GM12878 (cell line): ENCODE measurements around the gene EPGN. TPM values are rescaled to one million over a fixed set of nuclear protein-coding genes. Genes with fewer than 3 reads are reported as not detected.
A peak's percentile ranks its signal among the peaks of the same experiment; 100 is the strongest.

Source experiments
- ATAC-seq: fragments of 200-7000 bp; cut with Tn5 transposase; 3 replicates; pipeline ENCODE4 v1.9.1; 2020; ENCODE audit warnings: mild to moderate bottlenecking, moderate library complexity
- Bru-seq: library from RNA; stranded (reverse); fragments of 400-500 nt; gene quantifications from one replicate; lab custom pipeline; 2021; lab: Mats Ljungman, UMichigan
- BruChase-seq, 2 experiments: library from RNA; stranded (reverse); fragments of 400-500 nt; gene quantifications; one replicate each; lab custom pipeline; 2021; lab: Mats Ljungman, UMichigan
- BruUV-seq: library from RNA; stranded (reverse); fragments of 400-500 nt; replicated peaks from 2 replicates; lab custom pipeline; 2021; lab: Mats Ljungman, UMichigan
- CTCF ChIA-PET: fragments of 300-600 bp; sonication (Branson Sonifier 250); formaldehyde crosslinking; extraction: SDS; loops from one replicate; lab custom pipeline; 2021; ENCODE audit warnings: inconsistent platforms; lab: Yijun Ruan, JAX
- POLR2A ChIA-PET: fragments of 350-600 bp; formaldehyde crosslinking; extraction: SDS; loops from one replicate; lab custom pipeline; 2021; ENCODE audit warnings: inconsistent platforms; lab: Charles Lee
- RAD21 ChIA-PET: fragments of 300-600 bp; sonication (Branson Sonifier 250); formaldehyde crosslinking; loops from one replicate; lab custom pipeline; 2023; ENCODE audit warnings: antibody characterized with exemption; ENCODE audit not compliant: unreplicated experiment; lab: Charles Lee
- SMC1A ChIA-PET: fragments of 300-600 bp; sonication (Branson Sonifier 250); formaldehyde crosslinking; loops from one replicate; lab custom pipeline; 2023; ENCODE audit not compliant: unreplicated experiment, uncharacterized antibody; lab: Charles Lee
- DNase-seq: peaks from one replicate; pipeline ENCODE4 v3.0.0-alpha.2; 2011; ENCODE audit warnings: low read depth, low spot score
- FAIRE-seq: peaks from 3 replicates; lab custom pipeline; 2011; peaks lifted over from hg19 to GRCh38; lab: Jason Lieb, UNC
- H2AFZ ChIP-seq: 2 replicates; pipeline ENCODE4 v1.6.0; 2011; ENCODE audit warnings: low read depth, low read length, control low read depth; ENCODE audit not compliant: control insufficient read depth
- H3K27ac ChIP-seq: 2 replicates; pipeline ENCODE4 v1.5.1; 2011; ENCODE audit warnings: control low read depth; ENCODE audit not compliant: control insufficient read depth, insufficient read depth
- H3K27me3 ChIP-seq, 2 experiments: replicated peaks in 1 of 2; 2 replicates each; pipeline versions ENCODE4 v1.6.0 to v1.6.1; 2011; ENCODE audit warnings: low read length in 1 of 2; ENCODE audit not compliant: control insufficient read depth in 2 of 2, insufficient read depth in 2 of 2
- H3K36me3 ChIP-seq, 2 experiments: 2 replicates each; pipeline ENCODE4 v1.5.1; 2011; ENCODE audit warnings: low read length in 1 of 2; ENCODE audit not compliant: control insufficient read depth in 2 of 2, insufficient read depth in 2 of 2
- H3K4me1 ChIP-seq: 2 replicates; pipeline ENCODE4 v1.6.1; 2011; ENCODE audit warnings: mild to moderate bottlenecking, low read length, moderate library complexity, mixed read lengths; ENCODE audit not compliant: control insufficient read depth, insufficient read depth
- H3K4me2 ChIP-seq: 2 replicates; pipeline ENCODE4 v1.6.0; 2011; ENCODE audit warnings: control low read depth; ENCODE audit not compliant: control insufficient read depth, insufficient read depth
- H3K4me3 ChIP-seq: fragments of 200-600 bp; sonication (generic); 2 replicates; pipeline ENCODE4 v1.5.1; 2016
- H3K79me2 ChIP-seq: 2 replicates; pipeline ENCODE4 v1.6.0; 2011; ENCODE audit warnings: low read length; ENCODE audit not compliant: control insufficient read depth, insufficient read depth
- H3K9ac ChIP-seq: 2 replicates; pipeline ENCODE4 v1.8.0; 2011; ENCODE audit warnings: low read length, control low read depth, mixed read lengths; ENCODE audit not compliant: control insufficient read depth, insufficient read depth
- H3K9me3 ChIP-seq: replicated peaks from 3 replicates; pipeline ENCODE4 v1.5.1; 2011; ENCODE audit warnings: mild to moderate bottlenecking, low read length; ENCODE audit not compliant: control insufficient read depth, insufficient read depth
- H4K20me1 ChIP-seq: 2 replicates; pipeline ENCODE4 v1.6.0; 2011; ENCODE audit not compliant: control insufficient read depth, insufficient read depth
- BHLHE40 ChIP-seq, 2 experiments: fragments of 450-650 bp in 1 of 2; IDR thresholded peaks; 2 replicates each; pipeline ENCODE4 v1.6.1; 2011 to 2017; ENCODE audit warnings: low read depth in 2 of 2, borderline replicate concordance in 1 of 2, improper control_type of control experiment in 1 of 2, low read length in 1 of 2, mild to moderate bottlenecking in 1 of 2
- CBX5 ChIP-seq: sonication (generic); IDR thresholded peaks from 2 replicates; pipeline ENCODE4 v1.6.1; 2016; ENCODE audit warnings: low read depth, moderate library complexity, mild to moderate bottlenecking, inconsistent platforms
- HCFC1 ChIP-seq: fragments of 150-350 bp; IDR thresholded peaks from 2 replicates; pipeline ENCODE4 v1.6.1; 2014; ENCODE audit warnings: low read length
- MTA3 ChIP-seq: IDR thresholded peaks from 2 replicates; pipeline ENCODE4 v1.6.1; 2012; ENCODE audit warnings: low read length, inconsistent platforms, borderline replicate concordance
- NFYA ChIP-seq: IDR thresholded peaks from 2 replicates; pipeline ENCODE4 v1.6.1; 2011; ENCODE audit warnings: low read depth, mild to moderate bottlenecking, low read length, improper control_type of control experiment, borderline replicate concordance
- NR2C1 ChIP-seq: fragments of 450-650 bp; IDR thresholded peaks from 2 replicates; pipeline ENCODE4 v1.6.1; 2017; ENCODE audit warnings: antibody characterized with exemption, mild to moderate bottlenecking, moderate library complexity
- RFX5 ChIP-seq: IDR thresholded peaks from 2 replicates; pipeline ENCODE4 v1.6.1; 2011; ENCODE audit warnings: low read depth, low read length, improper control_type of control experiment
- TCF12 ChIP-seq: IDR thresholded peaks from 2 replicates; pipeline ENCODE4 v1.6.1; 2011; ENCODE audit warnings: low read depth, mild to moderate bottlenecking, low read length
- WGBS: methylation state at CpG from one replicate; pipeline ENCODE4 v1.1.6; 2016; ENCODE audit warnings: low lambda C conversion rate; ENCODE audit not compliant: insufficient replicate concordance, insufficient coverage; ENCODE audit errors: missing lambda C conversion rate; 5-methylcytosine and 5-hydroxymethylcytosine counted together
- in situ Hi-C: fragments of 300-500 bp; cut with MboI; formaldehyde crosslinking; loops from 9 replicates; pipeline ENCODE4 v1.14.3; 2018; ENCODE audit warnings: mixed read lengths
- intact Hi-C: fragments of 100-400 bp; cut with micrococcal nuclease; formaldehyde crosslinking; loops from one replicate; pipeline ENCODE4 v1.14.2; 2022; ENCODE audit not compliant: unreplicated experiment
- long read RNA-seq, 2 experiments: library from polyadenylated mRNA; unstranded; transcript quantifications; one replicate each; pipeline ENCODE4 v2.0.0, GENCODE V29; 2019 to 2020
- polyA minus RNA-seq, 3 experiments: library from RNA; depleted of rRNA, polyadenylated mRNA; stranded (reverse); fragments of >200 nt; gene quantifications; 2 replicates each; pipeline ENCODE4 v1.2.3, GENCODE V29; 2011
- polyA plus RNA-seq, 11 experiments: library from polyadenylated mRNA; depleted of rRNA in 4 of 11; unstranded in 6 of 11; stranded (reverse) in 5 of 11; fragments of >200 nt; fragmentation: Nextera tagmentation in 4 of 11; fragmentation: Illumina TruSeq in 1 of 11; extraction: Ambion mirVana in 4 of 11; extraction: Trizol in 1 of 11; gene quantifications; 1 replicate in 1 of 11; 2 replicates in 10 of 11; pipeline versions ENCODE4 v1.2.1 to v1.2.3, GENCODE V29; 2011 to 2016; ENCODE audit warnings: inconsistent platforms in 2 of 11, missing spikeins in 2 of 11, low read depth in 1 of 11
- total RNA-seq, 4 experiments: library from RNA; depleted of rRNA in 3 of 4; stranded (reverse); fragments of >200 nt in 3 of 4; fragmentation: Illumina TruSeq in 1 of 4; extraction: Trizol in 1 of 4; gene quantifications; 2 replicates each; pipeline versions ENCODE4 v1.2.1 to v1.2.3, GENCODE V29; 2013 to 2021
- TF ChIP-seq, protein P1 (sequence below): fragments of 450-650 bp; IDR thresholded peaks from 2 replicates; pipeline ENCODE4 v1.6.1; 2017; ENCODE audit warnings: mild to moderate bottlenecking
- TF ChIP-seq, protein P2 (sequence below): fragments of 450-650 bp; IDR thresholded peaks from 2 replicates; pipeline ENCODE4 v1.6.1; 2017; ENCODE audit warnings: low read depth, mild to moderate bottlenecking, moderate library complexity
- TF ChIP-seq, protein P3 (sequence below): IDR thresholded peaks from 2 replicates; pipeline ENCODE4 v1.6.1; 2012; ENCODE audit warnings: low read depth, low read length, improper control_type of control experiment
- TF ChIP-seq, protein P4 (sequence below): fragments of 450-650 bp; formaldehyde crosslinking; IDR thresholded peaks from 2 replicates; pipeline ENCODE4 v1.4.0; 2020; ENCODE audit warnings: mild to moderate bottlenecking, moderate library complexity

The EPGN gene, protein sequence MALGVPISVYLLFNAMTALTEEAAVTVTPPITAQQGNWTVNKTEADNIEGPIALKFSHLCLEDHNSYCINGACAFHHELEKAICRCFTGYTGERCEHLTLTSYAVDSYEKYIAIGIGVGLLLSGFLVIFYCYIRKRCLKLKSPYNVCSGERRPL
- total RNA-seq (2013; cell fraction: nucleolus; rRNA removed) = 0.83 and 2.8 TPM in 2 replicates
- not detected in 2 replicates for total RNA-seq (2014; rRNA removed)
- 0.54 TPM in 1 of 2 replicates, not detected in the other for total RNA-seq (2014; rRNA removed; fragmentation: Illumina TruSeq; extraction: Trizol)
- total RNA-seq (2021) = not detected in 2 replicates
- polyA plus RNA-seq (2011; ENCODE audit: low read depth) = not detected
- 0.42 and 0.45 TPM in 2 replicates for polyA plus RNA-seq (2011; rRNA removed)
- 0.04 TPM in 1 of 2 replicates, not detected in the other for polyA plus RNA-seq (2011; cell fraction: cytosol; rRNA removed)
- 0.25 and 0.27 TPM in 2 replicates for polyA plus RNA-seq (2011; cell fraction: nucleus; rRNA removed)
- not detected in 2 replicates for polyA plus RNA-seq (2012)
- 0.12 TPM in 1 of 2 replicates, not detected in the other for polyA plus RNA-seq (2014; fragmentation: Illumina TruSeq; extraction: Trizol)
- polyA plus RNA-seq (2014; fragmentation: Nextera tagmentation; extraction: Ambion mirVana) = under 1 TPM in 1 of 2 experiments, not detected in 1; 0.06 TPM
- polyA plus RNA-seq (2014; rRNA removed) = not detected in 2 replicates
- polyA plus RNA-seq (2016; fragmentation: Nextera tagmentation; extraction: Ambion mirVana) = not detected
- 0.21 and 0.66 TPM in 2 replicates for polyA minus RNA-seq (2011; rRNA and poly(A)+ RNA removed)
- not detected in 2 replicates for polyA minus RNA-seq (2011; cell fraction: cytosol; rRNA and poly(A)+ RNA removed)
- polyA minus RNA-seq (2011; cell fraction: nucleus; rRNA and poly(A)+ RNA removed) = 0.36 and 1.1 TPM in 2 replicates
- Bru-seq, nascent RNA = percentile 42 among the genes with signal in this experiment
- BruChase-seq, experiment 1, labeled RNA remaining after a 6-hour chase = percentile 47 among the genes with signal in this experiment
- BruChase-seq, experiment 2, labeled RNA remaining after a 2-hour chase = percentile 50 among the genes with signal in this experiment
- long read RNA-seq, experiment 1 = 0 reads
- long read RNA-seq, experiment 2 = 0 reads

DNA sequence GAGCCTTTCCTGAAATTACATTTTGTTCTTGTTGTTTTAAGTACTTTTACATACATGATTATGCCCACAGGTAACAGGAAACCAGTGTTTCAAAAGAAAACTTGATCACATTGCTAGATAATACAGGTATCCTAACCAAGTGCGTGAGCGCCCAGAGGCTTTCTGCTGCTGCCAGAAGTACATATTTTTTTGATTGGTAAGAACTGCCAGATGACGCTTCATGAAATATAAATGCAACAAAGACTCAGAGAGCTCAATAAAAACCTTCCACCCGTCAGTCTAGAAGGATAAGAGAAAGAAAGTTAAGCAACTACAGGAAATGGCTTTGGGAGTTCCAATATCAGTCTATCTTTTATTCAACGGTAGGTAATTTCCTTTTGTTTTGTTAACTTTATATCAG lies at the start of gene EPGN:
Gene EPGN (plus strand): TSS at position 256 of the 400 bp plus-strand sequence. CDS start 64 bp downstream, at position 320.
- no peak within 1 kb of the TSS for H3K4me2 ChIP-seq
- TF ChIP-seq NR2C1 (no peak), NFYA (no peak), HCFC1 (no peak), TCF12 (no peak), BHLHE40 (IDR thresholded peaks at IDR 0.05; ENCODE audit: borderline replicate concordance in 1 of 2, low read depth in 2 of 2, low read length in 1 of 2) (no peak), MTA3 (no peak), CBX5 (no peak), RFX5 (no peak)
- TF ChIP-seq, protein P1, sequence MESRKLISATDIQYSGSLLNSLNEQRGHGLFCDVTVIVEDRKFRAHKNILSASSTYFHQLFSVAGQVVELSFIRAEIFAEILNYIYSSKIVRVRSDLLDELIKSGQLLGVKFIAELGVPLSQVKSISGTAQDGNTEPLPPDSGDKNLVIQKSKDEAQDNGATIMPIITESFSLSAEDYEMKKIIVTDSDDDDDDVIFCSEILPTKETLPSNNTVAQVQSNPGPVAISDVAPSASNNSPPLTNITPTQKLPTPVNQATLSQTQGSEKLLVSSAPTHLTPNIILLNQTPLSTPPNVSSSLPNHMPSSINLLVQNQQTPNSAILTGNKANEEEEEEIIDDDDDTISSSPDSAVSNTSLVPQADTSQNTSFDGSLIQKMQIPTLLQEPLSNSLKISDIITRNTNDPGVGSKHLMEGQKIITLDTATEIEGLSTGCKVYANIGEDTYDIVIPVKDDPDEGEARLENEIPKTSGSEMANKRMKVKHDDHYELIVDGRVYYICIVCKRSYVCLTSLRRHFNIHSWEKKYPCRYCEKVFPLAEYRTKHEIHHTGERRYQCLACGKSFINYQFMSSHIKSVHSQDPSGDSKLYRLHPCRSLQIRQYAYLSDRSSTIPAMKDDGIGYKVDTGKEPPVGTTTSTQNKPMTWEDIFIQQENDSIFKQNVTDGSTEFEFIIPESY = no peak
- TF ChIP-seq, protein P2, sequence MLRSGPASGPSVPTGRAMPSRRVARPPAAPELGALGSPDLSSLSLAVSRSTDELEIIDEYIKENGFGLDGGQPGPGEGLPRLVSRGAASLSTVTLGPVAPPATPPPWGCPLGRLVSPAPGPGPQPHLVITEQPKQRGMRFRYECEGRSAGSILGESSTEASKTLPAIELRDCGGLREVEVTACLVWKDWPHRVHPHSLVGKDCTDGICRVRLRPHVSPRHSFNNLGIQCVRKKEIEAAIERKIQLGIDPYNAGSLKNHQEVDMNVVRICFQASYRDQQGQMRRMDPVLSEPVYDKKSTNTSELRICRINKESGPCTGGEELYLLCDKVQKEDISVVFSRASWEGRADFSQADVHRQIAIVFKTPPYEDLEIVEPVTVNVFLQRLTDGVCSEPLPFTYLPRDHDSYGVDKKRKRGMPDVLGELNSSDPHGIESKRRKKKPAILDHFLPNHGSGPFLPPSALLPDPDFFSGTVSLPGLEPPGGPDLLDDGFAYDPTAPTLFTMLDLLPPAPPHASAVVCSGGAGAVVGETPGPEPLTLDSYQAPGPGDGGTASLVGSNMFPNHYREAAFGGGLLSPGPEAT = no peak
- TF ChIP-seq, protein P3, sequence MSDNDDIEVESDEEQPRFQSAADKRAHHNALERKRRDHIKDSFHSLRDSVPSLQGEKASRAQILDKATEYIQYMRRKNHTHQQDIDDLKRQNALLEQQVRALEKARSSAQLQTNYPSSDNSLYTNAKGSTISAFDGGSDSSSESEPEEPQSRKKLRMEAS = no peak
- TF ChIP-seq, protein P4, sequence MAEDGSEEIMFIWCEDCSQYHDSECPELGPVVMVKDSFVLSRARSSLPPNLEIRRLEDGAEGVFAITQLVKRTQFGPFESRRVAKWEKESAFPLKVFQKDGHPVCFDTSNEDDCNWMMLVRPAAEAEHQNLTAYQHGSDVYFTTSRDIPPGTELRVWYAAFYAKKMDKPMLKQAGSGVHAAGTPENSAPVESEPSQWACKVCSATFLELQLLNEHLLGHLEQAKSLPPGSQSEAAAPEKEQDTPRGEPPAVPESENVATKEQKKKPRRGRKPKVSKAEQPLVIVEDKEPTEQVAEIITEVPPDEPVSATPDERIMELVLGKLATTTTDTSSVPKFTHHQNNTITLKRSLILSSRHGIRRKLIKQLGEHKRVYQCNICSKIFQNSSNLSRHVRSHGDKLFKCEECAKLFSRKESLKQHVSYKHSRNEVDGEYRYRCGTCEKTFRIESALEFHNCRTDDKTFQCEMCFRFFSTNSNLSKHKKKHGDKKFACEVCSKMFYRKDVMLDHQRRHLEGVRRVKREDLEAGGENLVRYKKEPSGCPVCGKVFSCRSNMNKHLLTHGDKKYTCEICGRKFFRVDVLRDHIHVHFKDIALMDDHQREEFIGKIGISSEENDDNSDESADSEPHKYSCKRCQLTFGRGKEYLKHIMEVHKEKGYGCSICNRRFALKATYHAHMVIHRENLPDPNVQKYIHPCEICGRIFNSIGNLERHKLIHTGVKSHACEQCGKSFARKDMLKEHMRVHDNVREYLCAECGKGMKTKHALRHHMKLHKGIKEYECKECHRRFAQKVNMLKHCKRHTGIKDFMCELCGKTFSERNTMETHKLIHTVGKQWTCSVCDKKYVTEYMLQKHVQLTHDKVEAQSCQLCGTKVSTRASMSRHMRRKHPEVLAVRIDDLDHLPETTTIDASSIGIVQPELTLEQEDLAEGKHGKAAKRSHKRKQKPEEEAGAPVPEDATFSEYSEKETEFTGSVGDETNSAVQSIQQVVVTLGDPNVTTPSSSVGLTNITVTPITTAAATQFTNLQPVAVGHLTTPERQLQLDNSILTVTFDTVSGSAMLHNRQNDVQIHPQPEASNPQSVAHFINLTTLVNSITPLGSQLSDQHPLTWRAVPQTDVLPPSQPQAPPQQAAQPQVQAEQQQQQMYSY (CRISPR knock-in tag) = no peak

More for the DNA sequence above, at the start of gene EPGN:
- no peak for FAIRE-seq
- no peak for DNase-seq
- ChIA-PET POLR2A (no interaction called here), CTCF (interaction anchor here (0.7 to 6.2 kb wide), 7 partner anchors 12 to 314 kb away, joined by 3 to 31 read pairs (median 8); no protein-coding TSS in a partner anchor), SMC1A (interaction anchor here (0.6 to 4.8 kb wide), 4 partner anchors 12 to 119 kb away, joined by 3 to 21 read pairs (median 4); no protein-coding TSS in a partner anchor), RAD21 (interaction anchor here (1.5 to 1.8 kb wide), 2 partner anchors 80 to 120 kb away, joined by 4 to 5 read pairs; no protein-coding TSS in a partner anchor)
- no peak within 1 kb of the TSS for H3K9ac ChIP-seq
- H3K36me3 ChIP-seq = no peaks in the 10 kb centered on the region
- BruUV-seq = no TSS peak
- no peaks in the 10 kb centered on the region for H3K79me2 ChIP-seq
- intact Hi-C loops (no loop called here), in situ Hi-C loops (no loop called here)
- no peaks in the 10 kb centered on the region for H4K20me1 ChIP-seq
- no peaks in the 10 kb centered on the region for H3K4me1 ChIP-seq
- H3K27ac ChIP-seq = no peak within 1 kb of the TSS
- peak within 1 kb of the TSS; percentile 1; the same call in 1 of the 2 replicates for H2AFZ ChIP-seq
- WGBS = 91% methylated on average over 5 of the region's 5 CpGs
- no peaks in the 10 kb centered on the region for H3K9me3 ChIP-seq
- no peak for ATAC-seq
- no peaks in the 10 kb centered on the region for H3K27me3 ChIP-seq
- no peak within 1 kb of the TSS for H3K4me3 ChIP-seq
